Ramos (cell line): Measurements from ENCODE around the gene LAMB1.
"Not testable (repeated sequence)": the region's sequence is repeated elsewhere in the genome, so short reads cannot be mapped to it uniquely, and the experiment has no call there.

ENCODE experiments used
- in situ Hi-C: fragments of 300-500 bp; cut with MboI; formaldehyde crosslinking; loops from one replicate; pipeline ENCODE4 v1.14.3; 2022; ENCODE audit warnings: low sequenced_read_pairs; ENCODE audit not compliant: unreplicated experiment

Gene LAMB1

DNA sequence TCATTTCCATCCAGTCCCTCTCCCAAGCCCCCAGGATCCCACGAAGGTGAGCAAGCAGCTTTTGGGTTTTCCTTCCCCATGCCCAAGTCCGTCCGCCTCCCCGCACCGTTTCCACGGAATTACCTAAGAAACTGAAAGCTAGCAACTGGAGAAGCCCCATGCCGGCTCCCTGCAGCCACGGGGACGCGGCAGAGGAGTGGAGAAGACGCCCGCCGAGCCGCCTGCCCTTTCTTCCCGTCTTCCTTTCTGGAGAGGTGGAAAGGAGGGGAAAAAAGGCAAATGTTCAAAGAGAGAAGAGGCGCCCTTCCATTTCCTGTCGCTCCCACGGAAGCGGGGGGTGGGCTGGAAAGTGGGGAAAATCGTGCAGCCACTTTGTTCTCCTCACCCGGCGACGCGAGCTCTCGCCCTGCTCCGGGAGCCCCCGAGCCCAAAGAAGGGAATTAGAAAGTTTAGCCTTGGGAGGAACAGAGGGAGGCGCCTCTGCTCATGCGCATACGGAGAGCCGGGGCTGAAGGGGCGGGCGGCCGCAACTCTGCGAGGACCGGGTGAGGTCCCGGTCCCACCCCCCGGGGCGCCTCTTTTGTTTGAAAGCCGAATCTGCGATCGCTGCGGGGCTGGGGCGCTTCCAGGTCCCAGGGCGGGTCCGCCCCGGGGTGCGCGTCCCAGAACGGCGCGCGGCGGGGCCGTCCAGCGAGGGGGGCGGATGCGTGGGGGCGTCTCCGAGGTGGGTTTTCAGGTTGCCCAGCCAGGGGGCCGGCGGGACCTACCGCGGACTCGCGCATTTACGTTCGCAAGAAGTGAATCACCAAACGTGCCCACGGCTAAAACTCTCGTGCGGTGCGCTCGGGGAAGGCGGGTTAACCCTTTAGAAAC lies at the start of gene LAMB1:
Gene LAMB1, minus strand, starts transcription at position 436 of the 873 bp plus-strand sequence. Its CDS starts 276 bp downstream, at position 160.
- in situ Hi-C loops, result no loop called here

DNA sequence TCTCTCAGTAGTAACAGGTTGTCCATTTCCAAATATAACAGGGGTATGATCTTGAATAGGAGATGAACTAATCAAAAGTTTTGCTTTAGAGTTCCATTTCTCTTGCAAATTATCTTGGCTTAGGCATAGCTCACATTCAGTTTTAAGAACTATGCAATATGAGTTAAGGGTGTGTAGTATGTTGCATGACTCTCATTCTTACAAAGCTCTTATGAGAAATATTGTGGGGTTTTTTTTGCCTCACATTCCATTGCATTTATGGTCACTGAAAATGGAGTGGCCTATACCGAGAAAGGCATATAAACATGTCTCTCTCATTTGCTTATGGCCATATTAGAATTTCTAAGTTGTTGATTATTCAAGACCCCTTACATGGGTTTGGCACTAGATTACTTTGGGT lies 48.5 kb upstream of the LAMB1 start:
- in situ Hi-C loops, result no loop called here

DNA sequence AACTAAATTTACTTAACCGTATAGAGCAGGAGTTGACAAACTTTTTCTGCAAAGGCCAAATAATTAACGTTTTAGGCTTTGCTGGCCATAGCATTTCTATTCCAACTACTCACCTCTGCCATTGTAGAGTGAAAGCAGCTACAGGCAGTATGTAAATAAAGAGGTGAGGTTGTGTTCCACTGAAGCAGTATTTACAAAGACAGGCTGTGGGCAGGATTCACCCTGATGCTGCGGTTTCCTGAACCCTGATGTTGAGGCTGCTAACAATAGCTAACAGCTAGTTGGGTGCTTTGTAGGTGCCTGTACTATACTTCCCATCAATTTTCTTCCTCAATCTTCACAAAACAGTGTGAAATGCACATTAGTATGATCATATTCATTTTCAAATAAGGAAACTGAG lies 47.0 kb upstream of the LAMB1 start:
- in situ Hi-C loops, result no loop called here

DNA sequence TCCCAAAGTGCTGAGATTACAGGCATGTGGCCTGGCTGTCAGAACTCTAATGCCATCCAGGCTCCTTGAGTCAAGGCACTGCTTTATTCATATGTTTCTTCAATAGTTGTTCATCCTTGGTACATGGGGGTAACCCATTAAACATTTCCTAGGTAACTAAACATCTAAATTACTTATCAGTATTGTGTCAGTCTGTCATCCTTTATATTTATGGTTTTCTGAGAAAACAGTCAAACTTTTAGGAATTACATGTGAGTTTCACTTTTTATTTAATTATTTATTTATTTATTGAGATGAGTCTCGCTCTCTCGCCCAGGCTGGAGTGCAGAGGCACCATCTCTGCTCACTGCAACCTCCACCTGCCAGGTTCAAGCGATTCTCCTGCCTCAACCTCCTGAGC lies 45.5 kb upstream of the LAMB1 start:
- in situ Hi-C loops, result no loop called here

DNA sequence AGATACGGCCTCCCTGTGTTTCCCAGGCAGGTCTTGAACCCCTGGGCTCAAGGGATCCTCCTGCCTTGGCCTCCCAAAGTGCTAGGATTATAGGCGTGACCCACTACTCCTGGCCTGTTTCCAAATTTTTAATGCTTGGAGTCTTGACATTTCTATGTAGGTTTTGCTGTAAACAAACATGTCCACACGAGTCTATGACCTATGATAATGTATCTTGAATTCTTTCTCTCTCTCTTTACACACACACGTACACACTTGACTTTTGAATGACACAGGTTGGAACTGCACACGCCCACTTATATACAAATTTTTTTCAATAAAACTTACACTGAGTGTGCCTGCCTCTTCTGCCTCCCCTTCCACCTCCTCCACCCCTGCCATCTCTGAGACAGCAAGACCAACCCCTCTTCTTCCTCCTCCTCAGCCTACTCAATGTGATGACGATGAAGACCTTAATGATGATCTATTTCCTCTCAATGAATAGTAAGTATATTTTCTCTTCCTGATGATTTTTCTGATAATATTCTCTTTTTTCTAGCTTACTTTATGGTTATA lies 44.1 kb upstream of the LAMB1 start:
- in situ Hi-C loops, result no loop called here

DNA sequence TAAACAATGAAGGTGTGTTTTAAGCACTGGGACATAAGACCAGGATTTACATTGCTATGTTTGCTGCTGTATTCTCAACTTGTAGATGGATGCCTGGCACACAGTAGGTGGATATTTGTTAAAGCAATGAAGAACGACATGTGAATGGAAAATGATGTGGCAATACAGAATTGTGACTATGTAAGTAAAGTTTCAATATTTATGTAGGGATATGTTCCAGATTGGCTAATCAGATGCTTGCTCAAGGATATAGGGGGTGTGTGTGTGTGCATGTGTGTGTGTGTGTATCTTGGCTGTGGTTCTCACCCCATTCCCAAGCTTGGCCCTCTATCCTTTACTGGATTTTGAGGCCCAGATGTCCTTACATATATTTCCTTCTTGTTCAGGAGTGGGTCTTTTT lies 42.7 kb upstream of the LAMB1 start:
- in situ Hi-C loops, result no loop called here

DNA sequence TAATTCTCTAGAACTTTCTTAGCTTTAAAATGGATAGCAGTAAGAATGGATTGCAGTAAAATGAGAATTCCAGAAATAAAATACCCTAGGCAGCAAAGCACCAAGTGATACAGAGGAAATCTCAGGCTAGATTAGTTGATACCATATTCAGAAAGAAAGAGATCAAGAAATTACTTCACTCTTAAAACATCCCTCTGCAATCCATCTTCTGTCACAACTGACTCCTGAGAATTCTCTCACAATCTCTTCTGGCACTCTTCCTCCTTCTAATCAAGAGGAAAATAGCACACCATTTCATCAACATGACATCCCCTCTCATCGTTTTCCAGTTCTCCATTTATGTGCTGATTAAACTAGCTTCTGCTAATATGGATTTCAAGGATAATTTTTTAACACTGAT lies 42.2 kb upstream of the LAMB1 start:
- in situ Hi-C loops, result no loop called here

DNA sequence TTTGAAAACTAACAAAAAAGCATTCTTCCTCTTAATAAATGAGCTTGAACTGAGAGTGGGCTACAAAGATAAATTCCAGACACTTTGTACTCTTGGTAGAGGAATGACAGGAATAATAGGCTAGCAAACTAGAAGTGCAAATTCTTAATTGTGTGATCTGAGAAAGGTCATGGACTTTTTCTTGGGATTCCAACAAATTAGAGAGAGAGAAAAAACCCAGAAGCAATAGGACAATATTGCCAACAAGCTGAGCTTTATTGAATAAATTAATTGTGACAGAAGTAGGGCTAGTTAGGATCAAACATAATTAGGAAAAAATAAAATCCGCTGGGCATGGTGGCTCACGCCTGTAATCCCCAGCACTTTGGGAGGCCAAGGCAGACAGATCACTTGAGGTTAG lies 41.4 kb upstream of the LAMB1 start:
- in situ Hi-C loops, result no loop called here

DNA sequence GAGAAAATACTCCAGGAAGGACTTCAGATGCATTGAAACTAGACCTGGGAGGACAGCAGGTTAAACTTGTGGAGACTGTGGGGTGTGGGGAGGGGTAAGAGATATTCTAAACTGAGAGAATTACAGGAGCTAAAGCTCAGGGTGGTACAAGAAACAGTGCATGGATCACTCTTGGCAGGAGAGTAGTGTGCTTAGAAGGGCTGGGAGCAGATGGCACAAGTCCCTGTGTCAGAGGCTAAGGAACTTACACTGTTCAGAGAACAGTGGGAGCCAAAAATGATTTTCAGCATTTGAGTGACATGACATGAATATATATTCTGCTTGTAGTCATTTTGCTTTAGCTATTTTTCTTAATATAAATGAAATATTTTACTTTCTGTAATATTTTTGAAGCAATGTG lies 36.0 kb upstream of the LAMB1 start:
- in situ Hi-C loops, result no loop called here

DNA sequence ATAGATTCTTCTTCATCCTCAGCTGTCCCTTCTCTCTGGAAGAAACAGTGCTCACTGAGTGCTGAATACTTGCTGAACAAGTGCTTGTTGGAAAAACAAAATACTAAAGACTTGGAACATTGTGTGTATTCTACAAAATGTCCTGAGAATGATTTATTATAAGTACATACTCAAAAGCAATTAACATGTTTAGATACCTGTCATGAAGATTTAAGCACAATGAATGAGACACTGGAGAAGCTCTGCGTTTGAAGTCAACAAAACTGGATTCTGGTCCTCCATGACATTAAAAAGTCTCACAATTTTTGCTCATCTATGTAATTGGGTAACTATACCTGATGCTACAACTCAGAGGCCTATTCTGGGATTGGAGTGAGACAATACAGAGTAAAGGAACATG lies 34.8 kb upstream of the LAMB1 start:
- in situ Hi-C loops, result no loop called here

DNA sequence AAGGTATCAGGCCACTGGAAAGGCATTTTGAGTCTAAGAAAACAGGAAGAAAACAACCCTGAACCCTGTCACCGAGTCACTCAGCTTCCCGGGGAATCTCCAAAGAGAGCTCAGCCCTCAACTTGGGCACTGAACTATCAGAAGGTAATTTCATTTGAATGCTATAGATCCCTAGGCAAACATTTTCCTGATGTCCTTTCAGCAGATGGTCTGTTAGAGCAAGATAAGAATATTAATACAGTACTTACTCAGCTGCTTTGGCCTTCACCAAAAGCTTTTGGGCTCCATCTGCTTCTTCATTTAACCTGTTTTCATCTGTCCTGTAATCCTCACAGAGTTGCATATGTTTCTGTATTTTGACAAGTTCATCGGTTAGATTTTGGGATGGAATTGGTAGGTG lies 34.2 kb upstream of the LAMB1 start:
- in situ Hi-C loops, result no loop called here

DNA sequence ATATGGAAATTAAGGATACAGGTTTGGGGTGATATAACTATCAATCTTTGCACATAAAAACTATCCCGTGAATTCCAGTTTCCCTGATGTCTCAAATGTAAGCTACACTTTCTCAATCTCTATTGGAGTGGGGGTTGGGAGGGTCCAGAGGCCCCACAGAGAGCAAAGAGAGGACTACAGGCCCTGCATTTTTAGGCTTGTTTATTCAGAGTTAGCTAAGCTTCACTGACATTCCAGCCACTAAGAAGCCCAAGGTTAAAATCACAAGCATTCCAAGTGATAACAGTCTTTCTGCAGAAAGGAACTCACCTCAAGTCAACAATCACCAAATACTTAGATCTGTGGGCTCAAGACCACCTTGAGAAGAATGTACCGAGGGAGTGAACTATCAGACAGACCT lies 31.6 kb upstream of the LAMB1 start:
- in situ Hi-C loops, result no loop called here

DNA sequence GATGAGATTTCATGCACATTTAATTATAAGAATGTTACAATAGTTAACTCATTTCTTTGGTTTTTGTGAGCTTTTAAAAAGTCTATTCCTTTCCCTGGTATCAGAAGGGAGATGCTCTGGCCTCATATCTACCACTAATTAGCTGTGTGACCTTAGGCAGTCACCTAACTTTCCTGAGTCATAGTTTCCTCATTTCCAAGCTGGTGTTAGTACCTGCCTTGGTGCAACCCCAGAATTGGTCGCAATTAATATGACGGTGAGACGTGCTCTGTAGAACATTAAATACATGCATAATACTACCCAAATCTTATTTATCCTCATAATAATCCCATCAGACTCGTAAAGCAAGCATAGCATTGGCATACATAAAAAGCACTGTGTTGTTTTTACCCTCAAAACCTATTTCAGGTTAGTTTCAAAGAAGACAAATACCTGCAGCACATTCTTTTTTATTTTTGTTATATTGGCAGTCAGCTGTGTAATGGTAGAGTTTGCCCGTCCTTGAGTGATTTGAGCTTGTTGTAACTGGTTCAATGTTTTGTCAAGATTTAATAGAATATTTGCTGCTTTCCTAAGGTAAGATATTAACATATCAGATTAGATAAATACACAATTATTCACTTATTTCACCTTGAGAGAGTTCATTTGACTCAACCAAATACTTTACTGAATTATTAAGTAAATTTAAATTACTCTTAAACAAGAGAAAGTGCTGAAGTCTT lies 31.0 kb upstream of the LAMB1 start:
- in situ Hi-C loops, result no loop called here

DNA sequence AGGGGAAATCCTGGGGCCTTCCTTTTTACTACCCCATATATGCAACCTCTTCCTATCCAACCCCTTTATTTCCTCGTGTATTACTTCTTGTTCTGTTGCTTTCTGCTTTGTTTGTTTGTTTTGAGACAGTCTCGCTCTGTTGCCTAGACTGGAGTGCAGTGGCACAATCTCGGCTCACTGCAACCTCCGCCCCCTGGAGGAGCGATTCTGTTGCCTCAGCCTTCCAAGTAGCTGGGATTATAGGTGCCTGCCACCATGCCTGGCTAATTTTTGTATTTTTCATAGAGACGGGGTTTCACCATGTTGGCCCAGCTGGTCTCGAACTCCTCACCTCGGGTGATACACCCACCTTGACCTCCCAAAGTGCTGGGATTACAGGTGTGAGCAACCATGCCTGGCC lies 30.3 kb upstream of the LAMB1 start:
- in situ Hi-C loops, result not testable (repeated sequence)

DNA sequence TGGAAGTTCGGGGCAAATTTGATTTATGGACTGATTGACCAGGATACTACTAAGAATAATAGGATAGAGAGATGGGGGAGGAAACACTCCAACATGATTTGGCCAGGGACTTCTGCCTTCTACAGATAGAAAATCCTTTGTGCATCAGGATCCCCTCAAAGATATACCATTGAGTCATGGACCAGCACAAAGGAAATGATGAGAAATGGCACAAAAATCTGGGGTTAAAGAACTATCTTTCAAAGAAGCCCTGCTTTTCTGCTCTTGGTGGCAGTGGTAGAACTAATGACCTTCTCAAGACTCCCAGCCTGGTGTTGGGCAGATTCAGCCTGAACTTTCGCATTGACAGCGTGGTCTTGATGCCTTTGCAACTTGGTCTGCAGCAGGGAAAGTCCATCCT lies 27.6 kb upstream of the LAMB1 start:
- in situ Hi-C loops, result no loop called here

DNA sequence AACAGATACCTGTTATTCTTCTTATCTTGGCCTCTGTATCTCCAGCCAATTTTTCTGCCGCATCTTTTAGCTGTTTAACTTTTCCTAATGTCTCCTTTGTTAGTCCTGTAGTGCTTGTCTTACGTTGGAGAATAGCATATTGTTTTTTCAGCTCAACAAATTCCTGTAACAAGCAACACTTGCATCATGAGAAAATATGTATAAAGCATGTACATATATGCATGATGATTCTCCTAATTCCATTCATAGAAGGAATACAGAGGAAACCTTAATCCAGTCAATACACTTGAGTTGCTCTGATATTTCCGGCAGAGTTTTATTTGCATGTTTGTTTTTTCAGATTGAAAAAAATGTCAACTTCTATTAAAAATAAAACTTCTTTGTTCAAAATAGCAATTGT lies 26.1 kb upstream of the LAMB1 start:
- in situ Hi-C loops, result no loop called here

DNA sequence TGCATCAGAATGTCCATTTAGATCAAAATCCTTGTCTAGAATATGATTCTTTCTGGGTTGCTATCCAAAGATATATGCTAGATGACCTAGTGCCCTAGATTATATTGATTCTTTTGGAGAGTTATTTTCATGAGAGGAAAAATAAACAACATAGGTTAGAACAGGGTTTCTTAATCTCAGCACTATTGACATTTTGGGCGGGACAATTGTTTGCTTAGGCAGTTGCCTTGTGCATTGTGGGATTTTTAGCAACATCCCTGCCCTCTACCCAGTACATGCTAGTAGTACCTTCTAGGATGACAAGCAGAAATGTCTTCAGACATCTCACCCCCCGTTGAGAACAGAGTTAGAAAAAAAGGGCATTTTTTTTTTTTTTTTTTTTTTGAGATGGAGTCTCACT lies 25.1 kb upstream of the LAMB1 start:
- in situ Hi-C loops, result no loop called here

DNA sequence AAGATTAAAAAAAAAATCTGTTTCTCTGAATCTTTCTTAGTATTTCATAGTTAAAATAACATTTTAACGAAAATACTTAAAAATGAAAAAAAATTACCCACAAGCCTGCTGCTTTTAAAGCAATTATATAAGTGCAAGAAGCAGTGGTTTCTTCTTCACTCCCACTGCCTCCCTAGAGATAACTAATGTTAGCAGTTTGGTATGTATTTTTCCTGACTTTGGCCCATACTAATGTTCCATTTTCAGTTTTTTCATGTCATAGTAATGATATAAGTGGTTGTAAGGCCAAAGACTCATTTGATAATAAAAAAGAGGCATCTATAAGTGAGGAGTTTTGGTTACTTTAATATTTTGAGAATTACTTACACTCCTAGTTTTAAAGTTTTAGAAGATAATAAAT lies 24.3 kb upstream of the LAMB1 start:
- in situ Hi-C loops, result no loop called here

DNA sequence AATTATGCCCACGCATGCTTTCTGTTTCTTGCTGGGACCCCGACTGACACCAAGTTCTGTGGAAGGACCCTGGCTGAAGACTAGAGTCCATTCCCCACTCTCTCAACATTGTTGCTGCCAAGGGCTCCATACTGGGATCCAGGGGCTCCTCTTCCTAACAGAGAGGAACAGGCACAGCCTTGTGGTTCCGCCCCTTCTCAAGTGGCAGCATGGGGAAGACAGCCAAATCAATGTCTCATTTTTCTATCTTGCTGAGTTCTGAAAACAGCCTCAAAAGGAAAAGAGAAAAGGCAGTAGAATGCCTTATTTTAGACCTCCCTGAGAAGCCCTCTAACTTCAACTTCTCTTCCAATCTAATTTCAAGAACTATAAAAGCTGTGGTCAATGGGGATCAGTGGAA lies 23.7 kb upstream of the LAMB1 start:
- in situ Hi-C loops, result no loop called here

DNA sequence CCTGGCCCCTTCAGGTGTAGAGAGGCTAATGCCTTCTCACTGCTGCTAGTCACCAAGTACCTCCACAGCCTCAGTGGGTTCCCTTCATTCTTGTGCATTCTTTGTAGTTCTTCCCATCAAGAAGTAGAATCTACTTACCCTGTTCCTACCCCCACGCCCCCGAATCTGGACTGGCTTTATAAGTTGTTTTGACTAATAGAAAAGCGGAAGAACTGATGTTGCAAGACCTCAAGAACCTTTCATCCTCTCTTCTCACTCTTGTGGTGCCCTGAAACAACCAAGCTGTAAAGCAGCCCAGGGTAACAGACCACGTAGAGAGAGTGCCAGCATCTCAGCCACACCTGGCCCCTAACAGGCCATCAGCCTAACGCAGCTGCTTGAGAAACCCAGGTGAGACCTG lies 23.2 kb upstream of the LAMB1 start:
- in situ Hi-C loops, result no loop called here

DNA sequence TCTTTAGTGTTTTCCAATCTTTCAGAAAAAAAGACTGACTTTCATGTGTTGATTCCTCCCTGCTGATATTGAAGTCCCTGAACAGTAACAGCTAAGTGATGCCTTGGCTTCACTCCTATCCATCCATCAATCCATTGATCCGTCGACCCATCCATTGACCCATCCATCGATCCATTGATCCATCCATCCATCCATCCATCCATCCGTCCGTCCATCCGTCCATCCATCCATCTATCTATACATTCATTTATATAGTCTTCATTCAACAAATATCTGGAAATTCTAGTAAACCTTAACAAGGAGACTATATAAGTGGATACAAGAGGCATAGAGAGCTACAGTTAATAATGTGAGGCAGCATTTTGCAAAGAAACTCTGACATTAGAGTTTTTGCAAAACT lies 21.6 kb upstream of the LAMB1 start:
- in situ Hi-C loops, result no loop called here
